DMS 273 treated with DMSO at 0.1 percent for 48 hours (cell line): Measurements from ENCODE around the gene NACC2.

Experiments
- DNase-seq: peaks from one replicate; lab custom pipeline; 2025; lab: John Stamatoyannopoulos, UW

The NACC2 gene

GRCh38 chr9:136010615-136011361 is 84.3 kb downstream of the NACC2 start:
- no peak for DNase-seq

- DNase-seq, result no peak
Measured at GRCh38 chr9:136010176-136010575, 84.9 kb downstream of the NACC2 start.

- no peak for DNase-seq
Measured at GRCh38 chr9:136009516-136009915, 85.6 kb downstream of the NACC2 start.

DNA sequence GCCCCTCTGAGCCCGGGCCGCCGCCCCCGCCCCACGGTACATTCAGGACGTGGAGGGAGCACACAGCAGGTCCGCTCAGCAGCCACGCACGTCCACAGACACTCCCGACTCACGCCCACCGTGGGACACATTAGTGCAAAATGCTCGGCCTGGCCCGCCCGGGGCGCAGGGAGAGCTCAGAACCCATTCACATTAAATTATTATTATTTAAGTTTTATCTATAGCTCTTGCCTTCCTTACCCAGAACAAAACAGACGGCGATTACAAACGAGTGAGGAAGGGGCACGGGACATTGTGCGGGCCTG is 86.4 kb downstream of the NACC2 start:
- DNase-seq, result no peak

DNA sequence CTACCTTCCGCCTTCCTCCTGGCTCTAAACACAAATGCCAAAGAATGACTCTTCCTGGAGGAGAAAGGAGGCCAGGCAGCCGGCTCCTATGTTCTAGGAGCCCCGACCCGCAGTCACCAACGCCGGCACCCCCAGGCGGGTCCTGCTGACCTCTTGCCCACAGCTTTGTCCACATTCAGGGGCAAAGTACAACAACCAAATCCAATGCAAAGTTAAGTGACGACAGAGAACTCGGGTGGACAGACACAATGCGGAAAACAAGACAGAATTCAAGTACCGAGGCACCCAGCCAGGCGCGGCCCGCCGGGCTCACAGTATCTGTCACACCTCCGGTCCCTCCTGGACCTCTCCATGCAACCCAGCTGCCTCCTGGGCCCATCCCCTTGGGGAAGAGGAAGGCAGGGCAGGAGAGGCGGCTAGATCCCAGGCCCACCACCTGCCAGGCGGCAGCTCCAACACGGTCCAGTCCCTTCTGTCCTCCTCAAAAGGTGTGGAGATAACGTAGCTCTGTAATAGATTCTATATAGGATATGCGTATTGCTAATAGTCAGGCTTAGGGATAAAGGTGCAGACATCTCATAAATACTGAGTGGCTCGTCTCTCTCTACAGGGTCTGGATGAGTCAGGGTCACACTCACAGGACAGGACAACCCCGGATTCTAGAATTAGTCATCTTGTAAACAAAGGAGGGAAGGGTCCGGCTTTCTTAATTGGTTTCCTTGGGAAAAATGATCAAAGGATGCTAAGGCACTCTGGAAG is 87.0 kb downstream of the NACC2 start:
- no peak for DNase-seq

- DNase-seq, result no peak
Measured at GRCh38 chr9:136007276-136007933, 87.7 kb downstream of the NACC2 start.

DNA sequence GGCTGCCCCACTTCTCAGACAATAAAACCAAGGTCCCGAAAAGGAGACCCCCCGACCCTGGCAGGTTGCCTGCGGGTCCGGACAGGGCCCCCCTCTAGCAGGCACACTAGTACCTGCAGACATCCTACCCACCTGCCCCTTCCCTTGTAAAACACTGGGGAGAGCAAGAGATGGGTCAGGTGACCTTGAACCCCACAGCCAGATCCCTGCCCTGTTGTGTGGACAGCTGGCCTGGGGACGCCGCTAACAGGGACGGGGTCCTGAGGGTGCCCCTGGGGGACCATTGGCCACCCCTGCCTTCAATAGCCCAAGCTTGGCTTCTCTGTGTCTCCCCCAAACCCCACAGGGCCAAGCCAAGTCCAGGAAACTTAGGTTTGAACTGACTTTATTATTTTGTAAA is 88.9 kb downstream of the NACC2 start:
- DNase-seq, result no peak

- no peak for DNase-seq
Measured at GRCh38 chr9:136004712-136005111, 90.4 kb downstream of the NACC2 start.

DNA sequence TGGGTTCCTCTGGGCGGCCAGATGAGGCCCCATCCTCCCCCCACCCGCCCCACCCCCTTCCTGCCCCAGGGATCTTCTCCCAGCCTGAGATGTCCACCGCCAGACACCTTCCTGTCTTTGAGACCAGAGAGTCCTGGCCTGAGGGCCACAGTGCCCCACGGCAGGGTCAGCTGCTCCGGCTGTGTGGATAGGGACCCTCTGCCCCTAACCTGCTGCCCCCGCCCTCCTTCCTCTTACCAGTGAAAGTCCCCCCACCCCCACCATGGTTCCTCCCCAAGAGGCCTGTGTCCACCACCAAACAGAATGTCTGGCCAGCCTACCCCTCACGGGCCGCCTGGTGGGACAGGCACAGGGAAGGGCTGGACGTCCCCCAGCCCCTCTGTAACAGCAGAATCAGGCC is 90.9 kb downstream of the NACC2 start:
- DNase-seq, result no peak

DNA sequence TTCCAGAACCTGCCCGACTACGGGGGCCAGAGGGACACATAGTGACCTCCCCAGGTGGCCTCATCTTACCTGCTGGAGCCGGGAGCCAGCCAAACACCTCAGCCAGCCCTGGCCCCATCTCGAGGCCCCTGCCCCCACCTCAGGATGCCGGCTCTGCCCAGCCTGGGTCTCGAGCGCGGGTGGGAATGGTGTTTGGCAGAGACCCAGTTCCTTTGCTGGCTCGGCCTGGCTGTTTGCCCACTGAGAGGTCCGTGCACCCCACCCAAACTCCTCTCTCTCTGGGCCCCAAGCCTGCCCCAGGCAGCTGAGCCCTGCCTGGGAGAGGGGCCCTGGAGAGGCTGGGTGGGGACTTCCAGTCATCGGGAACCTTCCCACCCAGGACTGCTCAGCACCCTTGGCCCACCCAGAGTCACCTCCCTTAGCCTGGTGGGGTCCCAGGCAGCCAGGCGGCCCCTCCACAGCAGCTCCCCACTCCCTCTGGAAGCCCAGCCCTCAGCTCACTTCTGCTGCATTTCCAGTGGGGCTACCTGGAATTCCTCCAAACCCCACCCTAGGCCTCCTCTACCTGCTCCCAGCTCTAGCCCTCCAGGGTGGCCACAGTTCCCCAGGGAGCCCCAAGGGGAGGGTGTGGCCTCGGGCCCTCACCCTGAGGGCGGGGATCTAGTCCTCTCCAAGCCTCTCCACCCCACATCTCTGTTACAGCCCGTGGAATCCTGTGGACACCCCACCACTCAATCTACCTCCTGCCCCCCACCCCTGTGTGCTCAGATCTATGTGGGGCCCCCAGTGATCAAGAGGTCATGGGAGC is 91.5 kb downstream of the NACC2 start:
- no peak for DNase-seq

GRCh38 chr9:136002881-136003280 is 92.2 kb downstream of the NACC2 start:
- DNase-seq, result no peak

GRCh38 chr9:136002215-136002614 is 92.9 kb downstream of the NACC2 start:
- no peak for DNase-seq

GRCh38 chr9:136001231-136001630 is 93.9 kb downstream of the NACC2 start:
- no peak for DNase-seq

DNA sequence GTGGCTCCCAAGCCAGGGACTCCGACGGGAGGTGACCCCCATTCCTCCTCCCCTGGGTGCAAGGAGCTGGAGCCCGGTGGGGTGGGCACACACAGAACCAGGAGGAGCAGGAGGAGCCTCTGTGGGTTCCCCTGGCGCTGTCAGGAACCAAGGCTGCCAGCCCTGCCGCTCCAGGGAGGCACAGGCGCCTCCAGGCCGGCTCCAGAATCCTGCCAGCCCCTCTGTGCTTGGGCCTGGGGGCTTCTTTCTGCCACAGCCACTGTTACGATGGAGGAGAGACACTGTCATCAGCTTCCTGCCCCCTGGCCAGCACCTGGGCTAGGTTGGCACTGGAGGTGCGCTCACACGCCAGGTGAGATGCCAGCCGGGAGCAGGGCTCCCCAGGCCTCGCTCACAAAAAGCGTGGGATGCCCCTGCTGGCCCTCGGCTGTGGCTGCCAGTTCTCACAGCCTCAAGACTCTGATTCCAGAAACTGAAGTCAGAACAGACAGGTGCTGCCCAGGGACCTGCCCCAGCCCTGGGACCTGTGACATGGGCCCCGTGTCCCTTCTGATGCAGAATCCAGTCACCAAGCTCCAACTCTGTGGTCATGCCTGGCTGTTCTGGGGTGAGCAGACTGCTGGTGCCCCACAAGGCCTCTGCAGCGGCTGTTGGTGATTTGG is 96.5 kb downstream of the NACC2 start:
- DNase-seq, result no peak

GRCh38 chr9:135998016-135998380 is 97.1 kb downstream of the NACC2 start:
- DNase-seq, result no peak

- DNase-seq, result no peak
Measured at GRCh38 chr9:135997090-135998015, 97.7 kb downstream of the NACC2 start.

DNA sequence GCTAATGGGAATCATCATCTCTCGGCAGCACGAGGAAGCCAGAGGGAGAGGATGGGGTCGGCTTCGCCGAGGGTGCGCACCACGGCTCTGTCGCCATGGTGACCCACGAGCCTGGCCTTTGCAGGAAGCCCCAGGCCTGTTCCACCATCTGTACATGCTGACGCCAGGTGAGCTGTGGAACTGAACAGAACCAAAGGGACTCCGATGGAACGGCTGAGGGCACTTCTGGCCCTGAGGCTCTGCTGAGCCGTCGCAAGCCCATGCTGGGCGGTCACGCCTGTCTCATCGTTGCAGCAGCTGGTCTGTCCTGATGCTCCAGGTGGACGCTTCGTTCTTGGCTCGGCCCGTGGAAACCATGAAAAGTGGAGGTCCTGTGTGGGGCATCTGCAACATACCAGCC is 99.3 kb downstream of the NACC2 start:
- no peak for DNase-seq

GRCh38 chr9:135994501-135995192 is 100.4 kb downstream of the NACC2 start:
- DNase-seq, result no peak

DNA sequence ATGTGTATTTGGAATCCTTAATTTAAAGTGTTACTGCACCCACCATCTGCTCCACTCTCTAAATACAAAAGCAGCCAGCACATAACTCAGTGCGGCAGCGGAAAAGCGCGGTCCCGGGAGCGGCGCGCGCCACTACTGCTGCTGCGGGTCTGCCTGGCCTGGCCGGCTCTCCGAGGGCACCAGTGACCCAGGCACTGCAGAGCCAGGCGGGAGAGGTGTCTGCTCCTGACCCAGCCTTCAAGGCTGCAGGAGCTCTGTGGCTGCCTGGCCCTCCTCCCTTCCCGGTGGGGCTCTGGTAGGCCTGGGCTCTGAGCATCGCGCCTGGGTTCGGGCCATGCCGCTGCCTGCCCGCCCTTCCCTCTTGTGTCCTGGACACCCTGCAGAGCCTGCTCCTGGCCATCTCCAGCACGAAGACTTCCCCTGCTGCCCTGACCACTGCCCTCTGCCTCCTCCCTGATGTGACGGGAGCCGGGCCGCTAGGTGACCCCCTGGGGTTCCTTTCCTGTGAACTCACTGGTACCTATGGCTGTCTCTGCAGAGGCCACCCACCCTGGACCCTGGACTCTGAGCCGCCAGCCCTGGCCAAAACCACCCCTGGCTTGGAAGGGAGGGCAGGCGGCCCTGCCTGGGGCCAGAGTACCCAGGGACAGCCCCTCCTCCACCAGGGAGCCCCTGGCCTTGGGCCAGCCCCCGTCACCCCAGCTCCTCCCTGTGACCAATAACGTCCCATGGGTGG is 101.2 kb downstream of the NACC2 start:
- no peak for DNase-seq

GRCh38 chr9:135993409-135993742 is 101.7 kb downstream of the NACC2 start:
- no peak for DNase-seq
